ENCODE measurements around the gene SPIRE2. TPM values are rescaled to one million over a fixed set of nuclear protein-coding genes. Genes with fewer than 3 reads are reported as not detected.

Gene SPIRE2
- total and polyA plus RNA-seq, 2 of the 13 experiments (the other 11 are each of a cell fraction or from before 2014, with no cell fraction given) = 13.3 to 37.5 TPM

GRCh38 chr16:89822188-89823086 lies 5.8 kb upstream of the SPIRE2 start (continued):
- TF ChIP-seq MLXIP (CRISPR knock-in tag; IDR thresholded peaks at IDR 0.05; ENCODE audit: borderline replicate concordance) (0 out of 2 replicates have a peak, but pooled peaks have one; percentile 49), SNAI1 (CRISPR knock-in tag; IDR thresholded peaks at IDR 0.05; ENCODE audit: borderline replicate concordance) (peak; percentile 92; the same call in 1 of the 2 replicates), NBN (conservative IDR thresholded peaks at IDR 0.05) (no peak), LBX2 (CRISPR knock-in tag; IDR thresholded peaks at IDR 0.05; ENCODE audit: borderline replicate concordance) (no peak), ZNF549 (CRISPR knock-in tag; IDR thresholded peaks at IDR 0.05) (peak; percentile 41; the same call in 1 of the 2 replicates), ZNF460 (CRISPR knock-in tag; IDR thresholded peaks at IDR 0.05; ENCODE audit: borderline replicate concordance) (peak; percentile 37; the same call in 1 of the 2 replicates), CENPT (CRISPR knock-in tag; IDR thresholded peaks at IDR 0.05; ENCODE audit: low read depth) (peak; percentile 84), SMC3 (IDR thresholded peaks at IDR 0.05; ENCODE audit: low read length) (peak; percentile 19; the same call in 1 of the 2 replicates), THAP9 (CRISPR knock-in tag; IDR thresholded peaks at IDR 0.05; ENCODE audit: borderline replicate concordance) (peak; percentile 69; the same call in 1 of the 2 replicates), FUBP1 (CRISPR knock-in tag; IDR thresholded peaks at IDR 0.05; ENCODE audit: borderline replicate concordance) (no peak), CHD4 (IDR thresholded peaks at IDR 0.05; ENCODE audit: borderline replicate concordance, low read length) (0 out of 2 replicates have a peak, but pooled peaks have one; percentile 35), SNAPC2 (CRISPR knock-in tag; IDR thresholded peaks at IDR 0.05) (peak; percentile 98), YEATS2 (CRISPR knock-in tag; IDR thresholded peaks at IDR 0.05; ENCODE audit: borderline replicate concordance) (peak; percentile 61; the same call in 1 of the 2 replicates), JDP2 (CRISPR knock-in tag; IDR thresholded peaks at IDR 0.05; ENCODE audit: borderline replicate concordance) (no peak; the same call in 1 of the 2 replicates), ZNF331 (CRISPR knock-in tag; IDR thresholded peaks at IDR 0.05) (peak; percentile 86), FOXA3 (CRISPR knock-in tag; IDR thresholded peaks at IDR 0.05) (peak; percentile 89), PAX8 (CRISPR knock-in tag; IDR thresholded peaks at IDR 0.05; ENCODE audit: borderline replicate concordance) (no peak), MAF1 (CRISPR knock-in tag; IDR thresholded peaks at IDR 0.05; ENCODE audit: borderline replicate concordance) (no peak)

Data from HepG2 (cell line).